Measurements from ENCODE around the gene RDH5. TPM values are rescaled to one million over a fixed set of nuclear protein-coding genes. Genes with fewer than 3 reads are reported as not detected.
"Not testable (repeated sequence)": the region's sequence is repeated elsewhere in the genome, so short reads cannot be mapped to it uniquely, and the experiment has no call there.

The RDH5 gene
- total RNA-seq, 1 donor from 2014 or later, result 6.0 TPM

DNA sequence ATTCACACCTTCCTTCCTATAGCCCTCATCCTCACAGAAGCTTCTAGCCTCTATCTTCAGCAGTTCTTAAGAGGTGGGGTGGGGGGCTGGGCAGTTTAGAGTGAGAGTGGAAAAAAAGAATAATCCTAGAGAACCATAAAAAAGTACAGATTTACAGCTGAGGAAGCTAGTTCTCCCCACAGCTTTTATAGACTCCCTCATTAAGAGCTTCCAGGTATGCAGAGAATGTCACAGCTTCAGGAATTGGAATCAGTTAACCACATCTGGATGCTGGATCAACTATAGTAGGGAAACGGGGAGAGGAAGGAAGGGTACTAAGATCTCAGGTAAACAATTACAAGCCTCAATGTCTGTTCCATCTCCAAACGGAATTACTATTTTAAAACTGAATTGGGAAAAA is 35.1 kb downstream of the RDH5 start:
- intact Hi-C loops (cut with DNase I), result no loop called here
- ATAC-seq (no peak), DNase-seq (no peak)
- Histone ChIP-seq H3K4me1 (no peaks in the 10 kb centered on the region), H3K27ac (no peak overlapping the region), H3K27me3 (no peaks in the 10 kb centered on the region), H3K9me3 (no peaks in the 10 kb centered on the region), H3K4me3 (no peak overlapping the region), H3K36me3 (peaks cover 95% of the 10 kb centered on the region)
- TF ChIP-seq, protein P1, sequence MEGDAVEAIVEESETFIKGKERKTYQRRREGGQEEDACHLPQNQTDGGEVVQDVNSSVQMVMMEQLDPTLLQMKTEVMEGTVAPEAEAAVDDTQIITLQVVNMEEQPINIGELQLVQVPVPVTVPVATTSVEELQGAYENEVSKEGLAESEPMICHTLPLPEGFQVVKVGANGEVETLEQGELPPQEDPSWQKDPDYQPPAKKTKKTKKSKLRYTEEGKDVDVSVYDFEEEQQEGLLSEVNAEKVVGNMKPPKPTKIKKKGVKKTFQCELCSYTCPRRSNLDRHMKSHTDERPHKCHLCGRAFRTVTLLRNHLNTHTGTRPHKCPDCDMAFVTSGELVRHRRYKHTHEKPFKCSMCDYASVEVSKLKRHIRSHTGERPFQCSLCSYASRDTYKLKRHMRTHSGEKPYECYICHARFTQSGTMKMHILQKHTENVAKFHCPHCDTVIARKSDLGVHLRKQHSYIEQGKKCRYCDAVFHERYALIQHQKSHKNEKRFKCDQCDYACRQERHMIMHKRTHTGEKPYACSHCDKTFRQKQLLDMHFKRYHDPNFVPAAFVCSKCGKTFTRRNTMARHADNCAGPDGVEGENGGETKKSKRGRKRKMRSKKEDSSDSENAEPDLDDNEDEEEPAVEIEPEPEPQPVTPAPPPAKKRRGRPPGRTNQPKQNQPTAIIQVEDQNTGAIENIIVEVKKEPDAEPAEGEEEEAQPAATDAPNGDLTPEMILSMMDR (IDR thresholded peaks at IDR 0.05), result no peak

DNA sequence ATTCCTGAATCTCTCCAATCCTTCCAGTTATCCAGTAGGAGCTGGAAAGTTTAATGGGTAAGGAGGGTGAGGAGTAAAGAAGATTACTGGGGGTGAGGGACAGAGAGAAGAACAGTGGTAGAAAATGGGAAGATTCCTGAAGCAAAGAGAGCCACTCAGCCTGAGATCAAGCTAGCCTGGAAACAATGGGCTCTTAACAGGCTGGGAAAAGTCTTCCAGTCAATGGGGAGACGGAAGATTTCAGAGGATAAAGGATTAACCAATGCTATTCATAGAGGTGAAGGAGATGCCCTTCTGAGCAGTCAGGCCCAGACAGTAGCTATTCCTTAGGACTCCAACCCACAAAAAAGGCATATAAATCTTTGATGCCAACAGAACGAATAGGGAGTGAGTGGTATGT is 37.5 kb downstream of the RDH5 start:
- intact Hi-C loops (cut with DNase I), result no loop called here
- Histone ChIP-seq H3K9me3 (no peaks in the 10 kb centered on the region), H3K4me1 (no peaks in the 10 kb centered on the region), H3K27me3 (no peaks in the 10 kb centered on the region), H3K4me3 (no peak overlapping the region), H3K36me3 (peaks cover 91% of the 10 kb centered on the region), H3K27ac (no peak overlapping the region)
- no peak for DNase-seq
- TF ChIP-seq, protein P1 (IDR thresholded peaks at IDR 0.05), result no peak
- ATAC-seq, result no peak

DNA sequence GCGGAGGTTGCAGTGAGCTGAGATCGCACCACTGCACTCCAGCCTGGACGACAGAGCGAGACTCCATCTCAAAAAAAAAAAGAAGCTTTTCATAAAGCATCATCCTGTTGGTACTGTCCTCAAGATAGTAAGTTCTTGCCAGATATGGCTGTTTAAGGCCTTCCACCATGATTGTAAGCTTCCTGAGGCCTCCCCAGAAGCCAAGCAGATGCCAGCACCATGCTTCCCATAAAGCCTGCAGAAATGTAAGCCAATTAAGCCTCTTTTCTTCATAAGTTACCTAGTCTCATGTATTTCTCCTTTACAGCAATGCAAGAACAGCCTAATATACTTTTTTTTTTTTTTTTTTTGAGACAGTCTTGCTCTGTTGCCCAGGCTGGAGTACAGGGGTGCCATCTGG is 38.4 kb downstream of the RDH5 start:
- H3K36me3 ChIP-seq, result peaks cover 92% of the 10 kb centered on the region
- ATAC-seq; DNase-seq; H3K4me3 ChIP-seq; H3K9me3 ChIP-seq; H3K27me3 ChIP-seq; intact Hi-C loops (cut with DNase I); H3K27ac ChIP-seq; H3K4me1 ChIP-seq: not testable (repeated sequence)

DNA sequence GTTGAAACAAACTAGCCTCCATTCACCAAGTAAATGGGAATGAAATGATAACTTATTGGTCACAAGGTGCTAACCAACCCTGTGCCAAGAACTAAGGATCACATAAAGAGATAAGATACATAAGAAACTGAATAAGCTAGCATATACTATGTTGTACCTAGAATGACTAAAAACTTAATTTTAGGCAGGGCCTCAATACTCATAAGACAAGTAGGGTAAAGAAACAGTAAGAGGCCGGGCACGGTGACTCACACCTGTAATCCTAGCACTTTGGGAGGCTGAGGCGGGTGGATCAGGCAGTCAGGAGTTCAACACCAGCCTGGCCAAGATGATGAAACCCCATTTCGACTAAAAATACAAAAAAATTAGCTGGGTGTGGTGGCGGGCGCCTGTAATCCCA is 40.5 kb downstream of the RDH5 start:
- H3K4me1 ChIP-seq, result no peaks in the 10 kb centered on the region
- peaks cover 74% of the 10 kb centered on the region for H3K36me3 ChIP-seq
- no peak overlapping the region for H3K27ac ChIP-seq
- TF ChIP-seq, protein P1 (IDR thresholded peaks at IDR 0.05), result no peak
- DNase-seq (no peak), ATAC-seq (no peak)
- H3K27me3 ChIP-seq, result no peaks in the 10 kb centered on the region
- intact Hi-C loops (cut with DNase I), result no loop called here
- H3K9me3 ChIP-seq, result no peaks in the 10 kb centered on the region
- H3K4me3 ChIP-seq, result no peak overlapping the region

DNA sequence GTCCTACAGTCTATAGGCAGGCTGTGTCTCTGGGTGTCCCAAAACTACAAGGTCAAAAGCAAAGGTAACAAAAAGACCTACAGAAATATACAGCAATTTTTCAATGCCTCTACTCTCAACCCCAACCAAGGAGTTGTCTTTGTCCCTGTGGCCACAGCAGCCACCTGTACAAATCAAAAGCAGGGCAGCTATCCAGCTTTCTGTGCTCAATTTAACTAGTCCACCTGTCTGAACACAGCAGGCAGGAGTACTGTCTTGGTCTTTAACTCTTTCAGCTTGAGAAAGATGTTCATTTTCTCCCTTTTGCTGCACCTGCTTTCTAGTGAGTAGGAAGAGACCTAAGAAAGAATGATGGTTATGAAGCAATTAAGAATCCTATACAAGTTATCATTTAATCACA is 42.5 kb downstream of the RDH5 start:
- ATAC-seq (no peak), DNase-seq (no peak)
- no peak overlapping the region for H3K27ac ChIP-seq
- no peak overlapping the region for H3K4me3 ChIP-seq
- intact Hi-C loops (cut with DNase I), result no loop called here
- peaks cover 63% of the 10 kb centered on the region for H3K36me3 ChIP-seq
- TF ChIP-seq, protein P1 (IDR thresholded peaks at IDR 0.05), result no peak
- H3K4me1 ChIP-seq, result no peaks in the 10 kb centered on the region
- H3K9me3 ChIP-seq, result no peaks in the 10 kb centered on the region
- H3K27me3 ChIP-seq, result no peaks in the 10 kb centered on the region

DNA sequence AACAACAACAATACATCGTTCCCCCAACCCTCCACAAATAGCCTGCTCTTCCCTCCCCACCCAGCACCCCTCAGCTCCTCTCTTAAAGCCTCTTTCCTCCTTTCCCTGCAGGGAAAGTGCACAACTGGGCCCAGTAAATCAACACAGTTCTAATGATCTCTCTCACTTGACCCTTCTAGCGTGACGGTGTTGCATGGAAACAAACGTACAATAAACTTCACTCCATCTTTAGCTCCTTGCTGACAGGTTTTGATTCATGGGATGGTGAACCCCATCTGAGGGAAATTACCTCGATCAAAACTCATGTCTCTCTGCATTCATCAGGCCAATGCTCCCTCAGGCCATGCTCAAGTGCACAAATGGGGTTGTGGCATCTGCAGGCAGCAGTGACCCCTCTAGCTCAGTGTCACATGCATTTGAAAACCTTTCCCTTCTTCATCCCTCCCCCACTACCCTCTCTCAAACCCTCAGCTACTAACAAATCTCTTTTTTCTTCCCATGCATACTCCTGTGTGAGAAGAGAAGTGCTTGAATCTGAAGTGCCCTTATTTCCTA is 45.6 kb downstream of the RDH5 start:
- no peak overlapping the region for H3K27ac ChIP-seq
- no peak overlapping the region for H3K4me3 ChIP-seq
- H3K36me3 ChIP-seq, result peaks cover 40% of the 10 kb centered on the region
- H3K9me3 ChIP-seq, result no peaks in the 10 kb centered on the region
- TF ChIP-seq, protein P1 (IDR thresholded peaks at IDR 0.05), result no peak
- intact Hi-C loops (cut with DNase I), result no loop called here
- DNase-seq, result no peak
- ATAC-seq, result no peak
- no peaks in the 10 kb centered on the region for H3K4me1 ChIP-seq
- H3K27me3 ChIP-seq, result no peaks in the 10 kb centered on the region

All from upper lobe of right lung (tissue), 1 donor.